ENCODE measurements around the gene SUCNR1.
A peak's percentile ranks its signal among the peaks of the same experiment; 100 is the strongest.
"Not testable (repeated sequence)": the region's sequence is repeated elsewhere in the genome, so short reads cannot be mapped to it uniquely, and the experiment has no call there.

The SUCNR1 gene

GRCh38 chr3:151900884-151901643 is 27.6 kb downstream of the SUCNR1 start:
- DNase-seq (ENCODE audit: low spot score), result no peak

DNA sequence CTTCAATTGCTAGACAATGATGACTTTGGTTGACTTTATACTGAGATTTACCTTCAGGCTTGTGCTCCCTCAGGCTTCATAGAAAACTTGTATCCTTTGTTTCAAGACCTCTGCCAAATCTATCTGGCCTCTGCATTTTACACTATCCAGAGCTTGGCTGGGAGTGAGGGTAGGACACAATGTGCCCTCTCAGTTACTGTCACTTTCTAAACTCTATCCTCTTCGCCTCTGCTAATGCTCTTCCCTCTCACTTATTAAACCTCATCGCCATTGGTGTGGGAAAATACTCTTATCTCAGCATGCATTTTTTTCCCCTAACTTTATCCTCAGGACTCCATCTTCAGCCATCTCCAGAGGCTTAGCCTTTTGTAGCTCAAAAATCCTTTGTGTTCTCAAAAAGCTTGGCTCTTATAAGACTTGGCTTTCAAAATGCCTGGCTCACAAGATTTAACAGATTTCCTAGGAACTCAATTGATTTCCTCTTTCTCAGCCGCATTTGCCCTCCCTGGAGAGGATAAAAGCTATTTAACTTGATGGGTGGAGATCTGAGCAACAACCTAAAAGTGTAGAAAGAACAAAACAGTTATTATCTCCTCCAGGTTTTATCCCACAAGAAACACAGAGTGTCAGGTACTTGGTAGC is 28.3 kb downstream of the SUCNR1 start:
- DNase-seq (ENCODE audit: low spot score), result no peak

GRCh38 chr3:151903501-151903991 is 30.1 kb downstream of the SUCNR1 start:
- DNase-seq (ENCODE audit: low spot score), result no peak

DNA sequence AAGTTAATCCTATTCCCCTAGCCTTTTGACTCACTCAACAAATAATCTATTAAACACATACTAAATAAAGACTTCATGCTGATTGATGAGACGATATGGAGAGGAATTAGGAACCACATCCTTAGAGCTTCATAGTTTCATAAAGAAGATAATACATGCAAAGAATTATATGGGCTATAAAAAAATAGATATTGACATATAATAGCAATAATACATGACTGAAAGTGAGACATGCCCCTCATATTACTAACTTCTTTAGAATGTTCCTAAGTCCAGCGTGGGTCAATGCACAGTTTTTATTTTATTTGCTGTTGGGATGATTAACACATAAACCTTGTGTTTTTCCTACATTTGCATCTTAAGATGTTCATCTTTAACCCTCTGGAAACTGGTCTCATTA is 32.2 kb downstream of the SUCNR1 start:
- no peak for DNase-seq (ENCODE audit: low spot score)

GRCh38 chr3:151906751-151907150 is 33.3 kb downstream of the SUCNR1 start:
- no peak for DNase-seq (ENCODE audit: low spot score)

DNA sequence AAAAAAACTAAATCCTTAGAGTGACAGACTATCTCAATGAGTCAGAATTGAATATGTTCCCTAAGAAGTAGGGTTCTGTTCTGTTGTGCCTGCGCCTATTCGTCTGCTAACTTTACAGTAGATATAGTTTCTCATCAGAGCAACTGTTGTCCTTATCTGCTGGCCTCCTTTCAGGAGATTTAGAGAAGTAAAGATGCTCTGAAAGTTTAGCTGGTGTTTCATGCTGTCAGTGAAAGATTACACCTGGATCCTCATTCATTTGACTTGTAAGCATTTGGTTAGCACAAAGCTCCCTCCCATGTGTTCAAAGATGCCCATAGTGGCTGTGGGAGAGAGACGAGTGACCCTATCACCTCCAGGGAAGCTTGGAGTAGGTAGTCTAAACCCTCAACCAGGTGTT is 35.0 kb downstream of the SUCNR1 start:
- no peak for DNase-seq (ENCODE audit: low spot score)

GRCh38 chr3:151909681-151910405 is 36.4 kb downstream of the SUCNR1 start:
- DNase-seq (ENCODE audit: low spot score), result no peak

DNA sequence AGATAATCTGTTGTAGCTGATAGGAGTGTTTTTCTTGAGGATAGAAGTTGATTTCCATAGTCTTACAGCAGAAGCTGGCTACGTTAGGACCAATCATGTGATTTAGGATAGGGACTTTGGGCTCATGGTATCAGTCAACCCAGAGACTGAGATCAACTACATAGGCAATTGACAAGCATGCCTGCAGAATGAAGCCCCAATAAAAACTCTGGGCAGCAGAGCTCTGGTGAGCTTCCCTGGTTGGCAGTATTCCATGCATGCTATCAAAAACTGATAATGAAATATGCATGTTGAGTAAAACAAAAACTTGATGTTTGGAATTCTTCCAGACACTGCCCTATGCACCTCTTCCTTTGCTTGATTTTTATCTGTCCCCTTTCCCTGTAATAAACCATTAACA is 38.0 kb downstream of the SUCNR1 start:
- DNase-seq (ENCODE audit: low spot score), result no peak

GRCh38 chr3:151912028-151912427 is 38.6 kb downstream of the SUCNR1 start:
- no peak for DNase-seq (ENCODE audit: low spot score)

DNA sequence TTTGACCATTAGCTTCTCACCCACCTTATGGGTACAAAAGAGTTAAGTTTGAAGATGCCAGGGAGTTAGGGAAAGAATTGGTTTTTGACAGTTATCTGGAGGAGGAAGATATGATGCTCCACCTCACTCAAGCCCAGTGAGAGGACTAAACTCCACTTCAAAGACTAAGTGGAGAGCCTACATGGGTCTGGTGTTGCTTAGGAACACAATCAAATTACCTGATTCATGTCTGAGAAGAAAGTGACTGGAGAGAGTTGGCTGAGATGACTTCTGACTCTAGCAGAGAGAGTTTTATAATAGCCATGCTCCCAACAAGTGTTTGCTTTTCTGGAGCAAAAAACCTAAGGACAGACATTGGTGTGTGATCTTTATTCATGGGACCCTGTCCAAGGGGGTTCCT is 43.3 kb downstream of the SUCNR1 start:
- DNase-seq (ENCODE audit: low spot score), result no peak

GRCh38 chr3:151918253-151919029 is 45.0 kb downstream of the SUCNR1 start:
- DNase-seq (ENCODE audit: low spot score), result peak; percentile 33

DNA sequence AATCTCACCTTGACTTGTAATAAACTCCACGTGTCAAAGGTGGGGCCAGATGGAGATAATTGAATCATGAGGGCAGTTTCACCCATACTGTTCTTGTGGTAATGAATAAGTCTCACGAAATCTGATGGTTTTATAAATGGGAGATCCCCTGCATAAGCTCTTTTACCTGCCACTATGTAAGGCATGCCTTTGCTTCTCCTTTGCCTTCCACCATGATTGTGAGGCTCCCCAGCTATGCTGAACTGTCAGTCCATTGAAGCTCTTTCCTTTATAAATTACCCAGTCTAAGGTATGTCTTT is 45.5 kb downstream of the SUCNR1 start:
- no peak for DNase-seq (ENCODE audit: low spot score)

DNA sequence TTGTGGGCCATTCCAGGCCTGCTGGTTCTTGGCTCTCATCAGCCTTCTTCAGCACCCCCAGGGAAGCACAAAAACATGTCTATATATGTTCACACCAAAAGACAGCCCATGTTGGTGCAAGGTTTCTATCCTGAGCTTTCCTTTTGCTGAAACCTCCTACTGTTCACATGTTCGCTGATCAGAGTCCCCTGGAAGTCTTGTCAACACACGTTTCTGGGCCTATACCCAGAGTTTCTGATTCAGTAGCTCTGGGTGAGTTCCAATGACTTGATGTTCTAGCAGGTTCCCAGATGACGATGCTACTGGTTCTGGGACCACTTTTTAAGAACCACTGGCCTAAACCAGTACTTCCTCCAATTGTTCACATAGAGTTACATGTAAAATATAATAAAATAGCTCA is 46.0 kb downstream of the SUCNR1 start:
- no peak for DNase-seq (ENCODE audit: low spot score)

DNA sequence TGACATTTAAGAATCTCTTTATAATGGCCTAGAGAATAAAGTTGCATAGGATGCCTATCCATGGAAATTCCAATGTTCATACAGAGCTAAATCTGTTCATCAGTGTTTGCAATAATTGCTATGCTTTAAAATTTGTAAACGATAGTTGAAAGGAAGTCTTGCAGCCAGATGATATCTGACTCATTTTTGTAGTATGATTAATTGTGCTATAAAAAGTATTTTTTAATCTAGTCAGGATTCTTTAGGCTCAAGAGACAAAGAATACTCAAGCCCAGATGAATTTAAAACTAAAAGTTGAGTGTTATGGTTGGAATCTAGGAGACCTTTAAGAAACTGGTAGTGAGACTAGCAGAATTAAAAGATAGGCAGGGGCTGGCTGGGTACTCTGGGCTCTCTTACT is 50.5 kb downstream of the SUCNR1 start:
- DNase-seq (ENCODE audit: low spot score), result no peak

DNA sequence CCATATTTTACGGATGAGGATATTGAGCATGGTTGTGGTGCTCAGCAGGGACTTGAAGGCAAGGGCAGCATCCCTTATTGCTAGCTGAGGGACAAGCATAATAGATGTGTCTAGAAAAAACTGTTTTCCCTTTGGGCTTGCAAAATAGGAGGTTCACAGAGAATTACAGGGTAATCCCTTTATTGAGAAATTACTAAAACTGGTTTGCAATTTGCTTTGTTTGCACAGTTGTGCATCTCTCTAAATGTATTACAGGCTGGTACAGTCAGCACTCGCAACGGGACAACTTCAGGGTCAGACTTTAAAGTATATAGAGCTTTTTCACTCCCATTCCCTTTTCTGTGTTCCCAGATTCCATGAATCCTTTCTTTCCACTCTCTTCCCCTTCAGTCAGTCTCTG is 51.3 kb downstream of the SUCNR1 start:
- no peak for DNase-seq (ENCODE audit: low spot score)

DNA sequence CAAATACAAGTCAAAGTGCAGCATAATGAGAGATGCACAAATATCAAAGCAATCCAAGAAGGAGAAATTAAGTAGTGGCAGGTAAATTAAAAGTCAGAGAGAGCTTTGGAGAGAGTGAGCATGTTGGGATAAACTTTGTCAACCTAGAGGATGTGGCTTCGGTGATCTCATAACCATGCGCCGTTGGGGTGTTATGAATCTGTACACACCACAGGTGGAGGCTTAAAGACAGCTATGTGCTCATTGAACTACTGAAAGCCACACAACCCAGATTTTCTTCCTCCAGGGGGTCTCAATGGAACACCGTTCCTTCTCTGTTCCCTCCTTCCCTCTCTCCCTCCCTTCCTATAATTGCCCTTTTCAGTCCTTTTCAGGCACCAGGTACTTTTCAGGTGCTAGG is 52.0 kb downstream of the SUCNR1 start:
- no peak for DNase-seq (ENCODE audit: low spot score)

DNA sequence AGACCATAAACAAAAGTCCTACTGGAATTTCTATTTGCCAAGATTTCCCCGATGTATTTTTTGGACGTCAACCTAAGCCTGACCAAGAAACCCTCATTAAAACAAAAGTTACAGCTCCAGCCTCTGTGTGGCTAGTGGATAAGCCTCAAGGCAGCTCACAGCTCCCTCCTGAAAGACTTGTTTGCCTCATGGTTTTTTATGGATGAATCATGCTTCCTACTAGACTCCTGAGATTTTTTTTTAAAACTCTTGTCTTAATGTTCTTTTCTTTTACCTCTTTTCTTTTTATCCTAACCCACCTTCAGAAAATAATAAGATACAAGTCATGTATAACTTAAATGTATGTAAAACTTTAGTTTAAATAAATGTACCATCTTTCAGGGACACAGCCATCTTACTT is 52.4 kb downstream of the SUCNR1 start:
- DNase-seq (ENCODE audit: low spot score), result no peak

- no peak for DNase-seq (ENCODE audit: low spot score)
Observed at GRCh38 chr3:151926956-151927355, 53.5 kb downstream of the SUCNR1 start.

GRCh38 chr3:151927915-151928525 is 54.6 kb downstream of the SUCNR1 start:
- not testable (repeated sequence) for DNase-seq (ENCODE audit: low spot score)

DNA sequence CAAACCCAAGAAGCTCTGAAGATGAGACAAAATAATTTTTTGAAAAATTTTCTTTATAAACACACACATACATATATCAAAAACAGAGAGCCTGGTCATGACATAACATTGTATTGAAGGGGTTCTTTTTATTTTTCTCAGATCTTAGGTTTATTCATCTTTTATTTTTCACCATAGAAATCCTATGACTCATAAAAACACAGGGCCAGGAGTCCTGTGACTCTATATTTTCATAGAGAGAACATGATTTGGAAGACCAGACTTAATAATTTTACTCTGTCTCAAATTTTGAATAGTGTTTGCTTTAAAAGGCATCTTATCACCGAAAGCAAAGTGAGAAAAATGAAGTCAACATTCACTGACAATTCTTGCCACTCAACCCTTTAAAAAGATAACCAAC is 57.7 kb downstream of the SUCNR1 start:
- no peak for DNase-seq (ENCODE audit: low spot score)

- no peak for DNase-seq (ENCODE audit: low spot score)
Observed at GRCh38 chr3:151933234-151933853, 59.9 kb downstream of the SUCNR1 start.
